BJ (cell line): ENCODE data around the gene ZNF69. TPM values are rescaled to one million over a fixed set of nuclear protein-coding genes. Genes with fewer than 3 reads are reported as not detected.
"Not testable (repeated sequence)": the region's sequence is repeated elsewhere in the genome, so short reads cannot be mapped to it uniquely, and the experiment has no call there.

ENCODE experiments used
- CTCF ChIA-PET: fragments of 350-600 bp; formaldehyde crosslinking; extraction: SDS; loops from one replicate; lab custom pipeline; 2021; ENCODE audit warnings: antibody characterized with exemption, inconsistent platforms; lab: Yijun Ruan, JAX
- POLR2A ChIA-PET: fragments of 300-600 bp; sonication (Branson Sonifier 250); formaldehyde crosslinking; extraction: SDS; loops from one replicate; lab custom pipeline; 2021; ENCODE audit warnings: antibody characterized with exemption; lab: Charles Lee
- DNase-seq: peaks from one replicate; pipeline ENCODE4 v3.0.0-alpha.2; 2011; ENCODE audit warnings: low read depth
- H3K27me3 ChIP-seq: 2 replicates; pipeline ENCODE4 v1.6.0; 2011; ENCODE audit warnings: low read length; ENCODE audit not compliant: control insufficient read depth, insufficient read depth
- H3K36me3 ChIP-seq: 2 replicates; pipeline ENCODE4 v1.5.1; 2011; ENCODE audit warnings: low read length; ENCODE audit not compliant: control insufficient read depth, insufficient read depth
- H3K4me3 ChIP-seq: 2 replicates; pipeline ENCODE4 v1.5.1; 2011; ENCODE audit warnings: low read depth, mild to moderate bottlenecking, control low read depth, low read length
- polyA plus RNA-seq: library from polyadenylated mRNA; depleted of rRNA; stranded (reverse); fragments of >200 nt; gene quantifications from 2 replicates; pipeline ENCODE4 v1.2.3, GENCODE V29; 2011
- TF ChIP-seq, protein P1 (sequence below): IDR thresholded peaks from 2 replicates; pipeline ENCODE4 v1.5.1; 2011; ENCODE audit warnings: low read depth, mild to moderate bottlenecking, control low read depth, inconsistent platforms, low read length, moderate library complexity; ENCODE audit not compliant: insufficient read depth

Gene ZNF69
- polyA plus RNA-seq, 1 experiment = 3.4 TPM

DNA sequence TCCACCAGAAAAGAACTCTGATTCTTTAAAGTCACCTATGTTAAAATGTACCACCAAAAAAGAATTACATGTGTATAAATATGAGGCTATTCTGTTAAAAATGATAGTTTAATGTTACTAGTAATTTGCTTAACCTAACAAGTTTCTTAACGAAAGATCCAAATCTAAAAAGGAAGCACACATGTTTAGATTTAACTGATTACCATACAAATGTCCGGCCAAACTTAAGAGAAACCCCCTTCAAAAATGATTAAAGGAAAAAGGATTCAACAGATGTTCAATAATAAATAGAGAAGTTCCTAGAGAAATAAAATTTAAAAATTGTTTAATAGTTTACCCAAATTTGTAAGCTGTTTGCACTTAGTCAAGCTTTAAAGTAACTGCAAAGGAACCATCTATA, 5.0 kb upstream of the ZNF69 start:
- no peaks in the 10 kb centered on the region; the same call in 1 of the 2 replicates for H3K27me3 ChIP-seq
- TF ChIP-seq, protein P1, sequence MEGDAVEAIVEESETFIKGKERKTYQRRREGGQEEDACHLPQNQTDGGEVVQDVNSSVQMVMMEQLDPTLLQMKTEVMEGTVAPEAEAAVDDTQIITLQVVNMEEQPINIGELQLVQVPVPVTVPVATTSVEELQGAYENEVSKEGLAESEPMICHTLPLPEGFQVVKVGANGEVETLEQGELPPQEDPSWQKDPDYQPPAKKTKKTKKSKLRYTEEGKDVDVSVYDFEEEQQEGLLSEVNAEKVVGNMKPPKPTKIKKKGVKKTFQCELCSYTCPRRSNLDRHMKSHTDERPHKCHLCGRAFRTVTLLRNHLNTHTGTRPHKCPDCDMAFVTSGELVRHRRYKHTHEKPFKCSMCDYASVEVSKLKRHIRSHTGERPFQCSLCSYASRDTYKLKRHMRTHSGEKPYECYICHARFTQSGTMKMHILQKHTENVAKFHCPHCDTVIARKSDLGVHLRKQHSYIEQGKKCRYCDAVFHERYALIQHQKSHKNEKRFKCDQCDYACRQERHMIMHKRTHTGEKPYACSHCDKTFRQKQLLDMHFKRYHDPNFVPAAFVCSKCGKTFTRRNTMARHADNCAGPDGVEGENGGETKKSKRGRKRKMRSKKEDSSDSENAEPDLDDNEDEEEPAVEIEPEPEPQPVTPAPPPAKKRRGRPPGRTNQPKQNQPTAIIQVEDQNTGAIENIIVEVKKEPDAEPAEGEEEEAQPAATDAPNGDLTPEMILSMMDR = no peak
- POLR2A ChIA-PET = no interaction called here
- H3K4me3 ChIP-seq = no peak overlapping the region
- CTCF ChIA-PET = interaction anchor here (0.6 to 10.1 kb wide), 4 partner anchors 10 to 990 kb away, joined by 3 to 70 read pairs (median 4); partner anchors contain the start of gene ZNF20
- DNase-seq = no peak
- no peaks in the 10 kb centered on the region for H3K36me3 ChIP-seq

DNA sequence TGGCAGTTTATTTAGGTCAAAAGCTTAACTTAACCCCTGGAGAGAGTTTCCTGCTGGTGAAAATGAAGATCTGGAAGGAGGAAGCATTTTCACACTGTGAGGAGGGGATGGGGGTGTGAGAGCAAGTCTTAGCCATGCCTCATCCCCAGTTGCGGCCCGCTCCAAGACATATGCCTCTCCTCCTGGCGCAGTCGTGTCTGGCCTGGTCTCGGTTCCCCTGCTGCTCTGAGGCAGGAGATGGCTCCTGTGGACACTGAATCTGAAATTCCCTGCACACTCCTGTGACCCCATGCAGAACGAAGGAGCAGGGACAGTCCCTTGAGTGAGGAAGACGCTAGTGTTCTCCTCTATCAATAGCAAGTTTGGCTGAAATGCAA, 360 bp upstream of the ZNF69 start:
- CTCF ChIA-PET = interaction anchor here (0.6 to 10.1 kb wide), 4 partner anchors 9 to 261 kb away, joined by 3 to 70 read pairs (median 4); no protein-coding TSS in a partner anchor
- TF ChIP-seq, protein P1 = no peak
- no peak for DNase-seq

DNA sequence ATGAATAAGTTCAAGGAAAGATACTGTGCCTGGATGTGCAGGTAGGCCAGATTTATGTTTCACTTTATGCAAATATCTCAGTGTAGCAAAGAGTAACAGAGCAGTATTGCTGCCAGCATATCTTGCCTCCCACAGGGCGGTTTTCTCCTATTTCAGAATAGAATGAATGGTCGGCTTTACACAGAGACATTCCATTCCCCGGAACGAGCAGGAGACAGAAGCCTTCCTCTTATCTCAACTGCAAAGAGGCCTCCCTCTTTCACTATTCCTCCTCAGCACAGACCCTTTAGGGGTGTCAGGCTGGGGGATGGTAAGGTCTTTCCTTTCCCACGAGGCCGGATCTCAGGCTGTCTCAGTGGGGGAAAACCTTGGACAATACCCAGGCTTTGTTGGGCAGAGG, 2.3 kb downstream of the ZNF69 start:
- POLR2A ChIA-PET, DNase-seq, H3K27me3 ChIP-seq, CTCF ChIA-PET, H3K4me3 ChIP-seq, H3K36me3 ChIP-seq: not testable (repeated sequence)

More for the DNA sequence above, 360 bp upstream of the ZNF69 start:
- H3K36me3 ChIP-seq = no peaks in the 10 kb centered on the region
- H3K27me3 ChIP-seq = no peaks in the 10 kb centered on the region; the same call in 1 of the 2 replicates
- peak overlapping the region; percentile 7; the same call in 1 of the 2 replicates for H3K4me3 ChIP-seq
- POLR2A ChIA-PET = no interaction called here

DNA sequence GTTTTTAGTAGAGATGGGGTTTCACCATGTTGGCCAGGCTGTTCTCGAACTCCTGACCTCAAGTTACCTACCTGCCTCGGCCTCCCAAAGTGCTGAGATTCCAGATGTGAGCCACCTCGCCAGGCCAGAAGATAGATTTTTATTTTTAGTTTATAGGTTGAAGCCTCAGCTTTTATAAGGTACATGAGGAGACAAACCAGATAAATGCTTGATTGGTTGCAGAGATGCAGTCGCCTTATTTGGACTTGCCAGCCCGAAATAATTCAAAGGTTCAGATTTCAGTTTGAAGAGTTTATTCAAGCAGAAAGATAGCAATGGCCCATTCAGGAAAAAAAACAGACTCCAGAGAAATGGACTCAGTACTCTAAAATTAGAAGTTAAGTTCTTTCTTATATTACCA, 3.1 kb downstream of the ZNF69 start:
- TF ChIP-seq, protein P1 = no peak
- Histone ChIP-seq H3K4me3 (no peak overlapping the region), H3K36me3 (no peaks in the 10 kb centered on the region), H3K27me3 (no peaks in the 10 kb centered on the region)
- CTCF ChIA-PET = no interaction called here
- POLR2A ChIA-PET = no interaction called here
- DNase-seq = no peak

DNA sequence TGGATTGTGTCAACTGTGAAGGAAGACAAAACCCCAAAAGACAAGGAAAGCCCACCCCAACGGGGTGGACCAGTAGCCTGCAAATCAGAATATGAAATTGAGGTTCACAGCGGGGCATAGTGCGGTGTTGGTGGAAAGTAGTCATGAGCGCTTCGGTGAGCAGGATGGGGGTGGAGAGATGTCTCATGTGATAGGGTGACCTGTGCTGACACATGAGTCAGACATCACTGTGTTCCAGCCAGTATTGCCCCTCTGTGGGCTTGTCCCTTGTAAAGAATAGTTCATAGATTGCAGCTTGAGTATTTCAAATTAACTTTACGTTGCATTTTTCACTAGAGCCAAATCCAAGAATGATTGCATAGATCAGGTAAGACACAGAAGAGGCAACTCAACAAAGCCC, 7.3 kb downstream of the ZNF69 start:
- no peaks in the 10 kb centered on the region for H3K27me3 ChIP-seq
- ChIA-PET CTCF (interaction anchor here (0.6 to 0.9 kb wide), 2 partner anchors 26 to 133 kb away, joined by 3 read pairs; no protein-coding TSS in a partner anchor), POLR2A (no interaction called here)
- no peak for DNase-seq
- no peak overlapping the region for H3K4me3 ChIP-seq
- TF ChIP-seq, protein P1 = no peak
- no peaks in the 10 kb centered on the region for H3K36me3 ChIP-seq

DNA sequence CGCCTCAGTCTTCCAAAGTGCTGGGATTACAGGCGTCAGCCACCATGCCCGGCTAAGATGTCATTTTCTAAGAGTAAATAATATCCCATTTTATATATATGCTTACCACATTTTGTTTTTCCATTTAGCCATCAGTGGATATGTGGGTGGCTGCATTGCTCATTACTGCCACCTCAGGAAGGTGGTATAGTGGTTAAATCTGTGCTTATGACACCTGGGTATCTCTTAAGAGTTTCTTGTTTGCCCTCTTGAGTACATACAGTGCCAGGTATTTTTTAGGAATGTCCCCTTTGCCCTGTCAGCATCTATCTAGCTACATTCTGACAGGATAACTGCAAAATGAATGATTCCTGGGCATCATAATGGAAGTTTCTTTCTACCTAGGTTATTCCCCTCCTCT, 14.6 kb downstream of the ZNF69 start:
- Histone ChIP-seq H3K36me3 (peaks cover 7% of the 10 kb centered on the region), H3K4me3 (no peak overlapping the region), H3K27me3 (no peaks in the 10 kb centered on the region)
- TF ChIP-seq, protein P1 = no peak
- ChIA-PET POLR2A (no interaction called here), CTCF (no interaction called here)
- DNase-seq = no peak
